Mesodermal cell (in vitro differentiated cells): ENCODE data around the gene CETN2. TPM values are rescaled to one million over a fixed set of nuclear protein-coding genes. Genes with fewer than 3 reads are reported as not detected.
A peak's percentile ranks its signal among the peaks of the same experiment; 100 is the strongest.

Experiments used
- H3K27ac ChIP-seq: 2 replicates; pipeline ENCODE4 v1.7.0; 2013; ENCODE audit warnings: mild to moderate bottlenecking, low read depth, low read length, moderate library complexity; ENCODE audit not compliant: severe bottlenecking
- H3K36me3 ChIP-seq: 2 replicates; pipeline ENCODE4 v1.7.1; 2013; ENCODE audit warnings: mild to moderate bottlenecking, low read length, moderate library complexity; ENCODE audit not compliant: control insufficient read depth, insufficient read depth
- H3K4me1 ChIP-seq: one replicate; pipeline ENCODE4 v1.7.1; 2013; ENCODE audit warnings: mild to moderate bottlenecking, low read length; ENCODE audit not compliant: insufficient read depth, control insufficient read depth, poor library complexity, severe bottlenecking
- H3K4me3 ChIP-seq: 2 replicates; pipeline ENCODE4 v1.7.0; 2013; ENCODE audit warnings: low read length, control low read depth, mild to moderate bottlenecking; ENCODE audit not compliant: insufficient read depth, poor library complexity, severe bottlenecking; ENCODE audit errors: extremely low read depth
- H3K9me3 ChIP-seq: 2 replicates; pipeline ENCODE4 v1.7.1; 2013; ENCODE audit warnings: mild to moderate bottlenecking, low read length, moderate library complexity; ENCODE audit not compliant: control insufficient read depth
- WGBS, 2 experiments: methylation state at CpG; one replicate each; pipeline ENCODE4 v1.1.5; 2013; ENCODE audit warnings: missing lambda C conversion rate in 2 of 2; ENCODE audit not compliant: insufficient coverage in 2 of 2; 5-methylcytosine and 5-hydroxymethylcytosine counted together
- polyA plus RNA-seq, 2 experiments: library from polyadenylated mRNA; stranded (reverse); fragments of 50-300 nt; gene quantifications; one replicate each; pipeline ENCODE4 v1.2.3, GENCODE V29; 2013

Gene CETN2
- 72.8 TPM for polyA plus RNA-seq (2013, experiment 1 of 2)
- polyA plus RNA-seq (2013, experiment 2 of 2), result 73.6 TPM

- H3K4me3 ChIP-seq, result peak within 1 kb of the TSS; percentile 61
- H3K36me3 ChIP-seq, result peaks cover 42% of the 10 kb centered on the region
- H3K27ac ChIP-seq, result peak within 1 kb of the TSS; percentile 79
- no peaks in the 10 kb centered on the region for H3K4me1 ChIP-seq
- 0 to 1% methylated on average over 10 to 29 of the region's 71 CpGs for WGBS, 2 experiments
- H3K9me3 ChIP-seq, result peaks cover 4% of the 10 kb centered on the region
Observed at GRCh38 chrX:152830312-152831305, at the start of gene CETN2, which contains the start of gene NSDHL. Gene CETN2, minus strand, starts transcription at chrX:152830757. Its CDS starts 47 bp downstream, at chrX:152830710. Gene NSDHL, plus strand, starts transcription at chrX:152831063. Its CDS starts 15,262 bp downstream, at chrX:152846325.

GRCh38 chrX:152878976-152879755, 48.6 kb upstream of the CETN2 start:
- H3K36me3 ChIP-seq, result no peaks in the 10 kb centered on the region
- H3K9me3 ChIP-seq, result no peaks in the 10 kb centered on the region
- WGBS, 2 experiments, result 84 to 93% methylated on average over 5 to 10 of the region's 16 CpGs
- H3K4me1 ChIP-seq, result no peaks in the 10 kb centered on the region
- H3K27ac ChIP-seq, result no peak overlapping the region
- no peak overlapping the region for H3K4me3 ChIP-seq

- no peaks in the 10 kb centered on the region for H3K9me3 ChIP-seq
- no peak overlapping the region for H3K27ac ChIP-seq
- H3K4me3 ChIP-seq, result no peak overlapping the region
- 82 to 93% methylated on average over 6 to 7 of the region's 10 CpGs for WGBS, 2 experiments
- no peaks in the 10 kb centered on the region for H3K36me3 ChIP-seq
- no peaks in the 10 kb centered on the region for H3K4me1 ChIP-seq
Observed at GRCh38 chrX:152876931-152877840, 46.6 kb upstream of the CETN2 start.

GRCh38 chrX:152873361-152873760, 42.8 kb upstream of the CETN2 start:
- peaks cover 20% of the 10 kb centered on the region for H3K36me3 ChIP-seq

GRCh38 chrX:152872522-152872921, 42.0 kb upstream of the CETN2 start:
- no CpG with 5 or more reads among the region's 2 CpGs for WGBS, 2 experiments
- Histone ChIP-seq H3K4me1 (no peaks in the 10 kb centered on the region), H3K9me3 (no peaks in the 10 kb centered on the region), H3K36me3 (peaks cover 27% of the 10 kb centered on the region), H3K27ac (no peak overlapping the region), H3K4me3 (no peak overlapping the region)

More at GRCh38 chrX:152873361-152873760, 42.8 kb upstream of the CETN2 start:
- Histone ChIP-seq H3K4me3 (no peak overlapping the region), H3K27ac (no peak overlapping the region), H3K9me3 (no peaks in the 10 kb centered on the region), H3K4me1 (no peaks in the 10 kb centered on the region)
- WGBS, 2 experiments, result 80% methylated on average over 1 of the region's 2 CpGs; no CpG with 5 or more reads in 1 of the 2 experiments

GRCh38 chrX:152871260-152871659, 40.7 kb upstream of the CETN2 start:
- Histone ChIP-seq H3K4me3 (no peak overlapping the region), H3K27ac (no peak overlapping the region), H3K9me3 (no peaks in the 10 kb centered on the region), H3K36me3 (peaks cover 38% of the 10 kb centered on the region), H3K4me1 (no peaks in the 10 kb centered on the region)
- 86 to 98% methylated on average over 4 of the region's 9 CpGs for WGBS, 2 experiments

GRCh38 chrX:152869972-152870371, 39.4 kb upstream of the CETN2 start:
- no peaks in the 10 kb centered on the region for H3K9me3 ChIP-seq
- no peak overlapping the region for H3K4me3 ChIP-seq
- WGBS, 2 experiments, result 100% methylated on average over 2 to 4 of the region's 7 CpGs
- H3K4me1 ChIP-seq, result no peaks in the 10 kb centered on the region
- no peak overlapping the region for H3K27ac ChIP-seq
- H3K36me3 ChIP-seq, result peaks cover 48% of the 10 kb centered on the region

- Histone ChIP-seq H3K27ac (no peak overlapping the region), H3K9me3 (no peaks in the 10 kb centered on the region), H3K4me1 (no peaks in the 10 kb centered on the region), H3K36me3 (peaks cover 73% of the 10 kb centered on the region), H3K4me3 (no peak overlapping the region)
- WGBS, 2 experiments, result 83 to 100% methylated on average over 2 of the region's 5 CpGs
Observed at GRCh38 chrX:152866386-152866785, 35.8 kb upstream of the CETN2 start.

- H3K36me3 ChIP-seq, result peaks cover 79% of the 10 kb centered on the region
- 95 to 97% methylated on average over 10 to 11 of the region's 17 CpGs for WGBS, 2 experiments
Observed at GRCh38 chrX:152865232-152865920, 34.8 kb upstream of the CETN2 start.

More at GRCh38 chrX:152865232-152865920, 34.8 kb upstream of the CETN2 start:
- Histone ChIP-seq H3K27ac (no peak overlapping the region), H3K4me1 (no peaks in the 10 kb centered on the region), H3K4me3 (no peak overlapping the region), H3K9me3 (no peaks in the 10 kb centered on the region)
